HG03439 (cell line): ENCODE data around the gene CMC4.
A peak's percentile ranks its signal among the peaks of the same experiment; 100 is the strongest.

ENCODE experiments used
- ATAC-seq: cut with Tn5 transposase; IDR thresholded peaks from one replicate; pipeline ENCODE4 v1.9.1; 2021; ENCODE audit warnings: mild to moderate bottlenecking, moderate library complexity; ENCODE audit not compliant: unreplicated experiment

CMC4 gene

DNA sequence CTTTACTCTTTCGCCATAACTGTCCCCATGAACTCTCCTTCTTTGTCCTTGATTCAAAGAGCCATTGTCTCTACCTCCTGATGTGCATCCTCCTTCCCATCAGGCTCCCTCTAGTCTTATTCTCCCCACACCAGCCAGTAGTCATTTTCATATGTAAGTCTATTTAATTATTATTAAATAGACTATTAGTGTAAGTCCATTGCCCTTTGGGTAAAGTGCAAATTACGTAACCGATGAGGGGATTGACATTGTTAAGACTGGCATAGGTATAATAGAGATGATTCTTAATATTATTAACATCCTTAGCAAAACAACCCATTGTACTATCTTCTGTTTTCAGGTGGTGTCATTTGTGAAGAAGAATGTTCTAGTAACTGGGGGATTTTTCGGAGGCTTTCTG, 16.7 kb downstream of the CMC4 start:
- no peak for ATAC-seq

DNA sequence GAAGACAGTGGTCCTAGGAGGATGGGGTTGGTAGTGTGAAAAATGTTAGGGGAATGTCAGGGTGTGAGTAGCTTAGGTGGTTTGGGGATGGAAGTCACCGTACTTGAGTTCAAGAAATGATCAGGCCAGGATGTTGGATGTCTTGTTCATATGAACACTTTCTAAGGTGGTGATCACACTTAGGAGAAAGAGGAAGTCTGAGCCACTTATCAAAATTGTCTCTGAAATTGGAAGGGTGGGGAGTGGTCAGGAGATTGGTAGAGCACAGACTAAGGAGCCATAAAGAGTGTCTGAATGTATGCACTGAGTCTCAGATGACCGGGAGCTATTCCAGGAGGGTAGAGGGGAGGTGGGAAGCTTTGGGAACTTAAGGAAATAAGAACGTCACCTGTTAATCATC, 17.3 kb downstream of the CMC4 start:
- ATAC-seq, result no peak

DNA sequence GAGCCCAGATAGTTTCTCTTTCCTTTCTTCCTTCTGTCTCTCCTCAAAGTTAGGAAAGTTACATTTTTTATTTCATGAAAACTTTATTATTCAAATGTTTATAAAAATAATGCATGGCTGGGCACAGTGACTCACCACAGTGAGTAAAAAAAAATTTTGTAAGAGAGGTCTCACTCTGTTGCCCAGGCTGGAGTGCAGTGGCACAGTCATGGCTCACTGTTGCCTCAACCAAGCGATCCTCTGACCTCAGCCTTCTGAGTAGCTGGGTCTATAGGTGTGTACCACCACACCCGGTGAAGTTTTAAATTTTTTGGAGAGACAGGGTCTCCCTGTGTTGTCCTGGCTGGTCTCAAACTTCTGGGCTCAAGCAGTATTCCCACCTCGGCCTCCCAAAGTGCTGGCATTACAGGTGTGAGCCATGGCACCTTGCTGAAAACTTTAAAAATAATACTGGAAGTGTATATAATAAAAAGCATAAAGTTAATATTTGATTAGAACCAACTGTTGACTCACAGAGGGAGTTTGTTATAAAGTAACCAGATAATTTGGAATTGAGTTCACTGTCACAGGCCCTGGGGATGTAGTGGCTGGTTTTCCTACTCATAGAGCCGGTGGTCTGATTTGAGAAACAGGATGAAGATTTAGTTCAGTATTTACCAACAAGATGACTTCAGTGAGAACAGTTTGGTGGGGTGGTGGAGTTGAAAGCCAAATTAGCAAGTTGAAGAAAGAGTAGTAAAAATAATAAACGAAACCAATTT, 18.0 kb downstream of the CMC4 start:
- no peak for ATAC-seq

DNA sequence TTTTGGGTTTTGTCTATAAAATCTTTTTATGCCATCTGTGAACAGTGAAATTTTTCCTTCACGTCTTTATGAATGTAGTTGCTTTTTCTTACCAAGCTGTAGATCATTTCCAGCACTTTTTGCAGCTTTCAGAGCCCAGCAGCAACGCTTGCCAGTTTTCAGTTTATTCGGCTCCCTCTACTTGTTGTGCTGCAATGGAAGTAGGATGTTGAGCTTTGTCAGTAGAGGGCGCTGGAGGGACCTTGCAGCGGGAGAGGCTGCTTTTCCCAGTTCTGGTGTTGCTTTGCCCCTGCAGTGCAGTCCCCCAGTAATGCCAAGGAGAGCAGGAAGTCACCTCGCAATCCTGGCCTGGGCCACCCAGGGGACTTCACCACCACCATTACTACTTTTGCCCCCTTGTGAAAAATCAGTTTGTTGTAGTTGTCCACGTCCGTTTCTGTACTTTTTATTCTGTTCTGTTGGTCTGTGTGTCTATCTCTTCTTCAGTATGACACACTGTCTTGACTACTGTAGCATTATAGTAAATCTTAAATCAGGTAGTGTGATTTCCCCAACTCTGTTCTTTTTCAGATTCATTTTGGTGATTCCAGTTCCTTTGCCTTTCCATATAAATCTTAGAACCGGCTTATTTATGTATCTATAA, 21.8 kb downstream of the CMC4 start:
- ATAC-seq, result no peak

DNA sequence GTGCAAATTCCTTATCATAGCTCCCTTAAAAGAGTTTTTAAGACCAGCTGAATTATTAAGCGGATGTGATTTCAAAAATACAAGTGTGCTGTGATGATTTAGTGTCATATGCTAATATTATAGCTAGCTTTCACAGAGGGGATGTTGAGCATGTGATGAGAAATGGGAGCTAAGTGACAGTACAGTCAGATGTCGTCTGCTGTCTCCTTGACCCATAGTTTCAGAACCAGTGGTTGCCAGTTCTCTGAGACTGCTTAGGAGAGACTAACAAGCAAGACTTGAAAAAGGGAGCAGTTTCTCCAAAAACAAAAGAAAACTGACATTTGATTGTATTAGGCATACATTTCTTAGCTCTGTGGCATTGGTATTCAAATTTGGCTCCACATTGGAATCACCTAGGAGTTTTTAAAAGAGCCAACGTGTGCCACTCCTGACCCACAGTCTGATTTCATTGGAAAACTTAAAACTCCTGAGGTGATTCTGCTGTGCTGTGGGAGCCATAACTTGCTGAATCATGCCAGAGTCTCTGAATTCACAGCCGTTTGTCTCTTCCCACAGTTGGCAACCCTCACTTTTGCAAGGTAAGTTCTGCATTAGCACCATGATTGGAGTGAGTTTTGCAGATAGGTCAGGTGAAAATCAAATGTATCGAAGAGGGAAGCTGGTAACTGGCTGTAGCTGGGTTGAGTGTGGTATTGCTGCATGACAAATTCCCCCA, 24.0 kb downstream of the CMC4 start:
- ATAC-seq, result no peak

DNA sequence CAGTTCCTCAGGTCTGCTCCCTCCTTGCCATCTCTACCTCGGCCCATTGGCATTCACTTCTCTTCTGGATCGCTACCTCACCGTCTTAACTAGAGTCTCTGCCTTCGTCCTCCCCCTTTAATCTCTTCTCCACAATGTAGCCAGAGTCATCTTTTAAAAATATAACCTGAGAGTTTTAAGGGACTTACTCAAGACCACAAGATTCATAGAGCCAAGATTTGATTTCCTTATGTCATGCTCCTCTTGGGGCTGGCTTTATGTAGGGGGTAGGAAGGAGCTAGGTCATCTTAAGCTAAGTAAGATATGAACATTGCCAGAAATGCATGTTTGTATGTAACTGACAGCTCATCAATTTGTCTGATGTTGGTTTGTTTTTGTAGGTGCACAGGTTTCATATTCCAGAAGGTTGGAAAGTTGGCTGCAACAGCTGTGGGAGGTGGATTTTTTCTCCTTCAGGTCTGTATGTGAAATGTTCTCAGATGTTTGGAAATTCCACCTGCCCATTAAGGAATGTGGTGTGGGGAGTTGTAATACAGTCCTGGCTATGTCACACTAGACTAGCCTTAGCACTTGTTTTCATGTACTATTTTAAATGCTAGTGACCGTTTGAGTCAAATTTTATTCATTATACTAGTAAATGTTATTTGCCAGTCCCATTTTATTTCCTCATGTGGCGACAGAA, 24.7 kb downstream of the CMC4 start:
- no peak for ATAC-seq

DNA sequence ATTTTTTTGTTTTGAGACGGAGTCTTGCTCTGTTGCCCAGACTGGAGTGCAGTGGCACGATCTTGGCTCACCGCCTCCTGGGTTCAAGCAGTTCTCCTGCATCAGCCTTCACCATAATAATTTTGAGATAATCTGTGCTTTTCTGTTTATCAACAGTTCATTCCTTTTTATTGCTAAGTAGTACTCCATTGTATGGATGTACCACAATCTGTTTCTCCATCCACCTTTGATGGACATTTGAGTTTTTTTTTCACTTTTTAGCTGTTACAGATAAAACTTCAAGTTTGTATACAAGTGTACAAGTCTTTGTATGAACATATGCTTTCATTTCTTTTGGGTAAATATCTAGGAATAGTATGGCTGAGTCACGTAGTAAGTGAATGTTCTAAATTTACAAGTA, 35.2 kb downstream of the CMC4 start:
- ATAC-seq, result no peak

DNA sequence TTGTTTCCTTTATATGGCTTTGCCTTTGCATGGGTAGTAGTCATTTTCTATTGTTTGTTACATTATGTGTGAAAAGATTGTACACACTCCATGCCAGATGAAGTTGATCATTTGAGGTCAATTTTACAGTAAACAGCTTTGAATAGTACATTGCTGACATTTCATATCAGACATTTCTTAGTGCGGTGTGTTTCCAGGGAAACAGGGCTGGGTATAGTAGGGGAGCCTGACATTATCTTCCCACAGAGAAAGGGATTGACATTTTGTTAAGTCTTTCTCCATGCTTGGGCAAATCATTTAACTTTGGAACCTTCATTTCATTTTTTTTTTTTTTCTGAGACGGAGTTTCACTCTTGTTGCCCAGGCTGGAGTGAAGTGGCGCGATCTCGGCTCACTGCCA, 39.3 kb downstream of the CMC4 start:
- no peak for ATAC-seq

DNA sequence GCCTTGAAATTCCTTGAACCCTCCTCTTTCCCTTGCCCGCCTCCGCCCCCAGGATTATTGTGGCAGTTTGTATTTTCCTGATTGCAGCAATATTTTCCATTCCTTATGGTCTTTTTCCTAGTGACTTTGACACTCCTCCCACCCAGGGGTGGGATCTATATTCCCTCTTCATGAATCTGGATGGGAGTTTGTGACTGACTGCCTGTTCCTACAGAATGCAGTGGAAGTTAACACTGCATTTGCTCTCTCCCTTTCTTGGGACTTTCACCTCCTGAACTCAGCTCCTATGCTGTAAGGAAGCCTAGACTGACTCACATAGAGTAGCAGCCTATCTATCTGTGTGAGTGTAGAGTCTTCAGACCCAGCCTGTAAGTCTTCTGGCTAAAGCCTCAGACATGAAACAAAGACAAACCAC, 42.1 kb downstream of the CMC4 start:
- ATAC-seq, result no peak

DNA sequence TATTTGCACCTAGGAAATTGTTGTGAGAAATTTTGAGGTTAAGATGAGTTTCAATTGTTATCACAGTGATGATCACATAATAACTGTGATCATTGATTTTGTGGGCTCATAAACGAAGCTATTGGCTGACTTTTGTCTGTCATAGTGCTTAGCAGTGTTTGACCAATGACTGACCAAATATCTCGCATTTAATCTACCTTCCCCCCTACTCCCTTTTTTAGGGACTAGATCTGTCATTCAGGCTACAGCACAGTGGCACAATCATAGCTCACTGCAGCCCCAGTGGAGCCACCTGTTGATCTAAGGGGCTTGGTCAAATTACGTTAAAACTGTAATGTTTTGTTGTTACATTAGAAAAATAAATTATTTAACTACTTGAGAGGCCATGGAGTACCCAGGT, 42.8 kb downstream of the CMC4 start:
- ATAC-seq, result no peak

DNA sequence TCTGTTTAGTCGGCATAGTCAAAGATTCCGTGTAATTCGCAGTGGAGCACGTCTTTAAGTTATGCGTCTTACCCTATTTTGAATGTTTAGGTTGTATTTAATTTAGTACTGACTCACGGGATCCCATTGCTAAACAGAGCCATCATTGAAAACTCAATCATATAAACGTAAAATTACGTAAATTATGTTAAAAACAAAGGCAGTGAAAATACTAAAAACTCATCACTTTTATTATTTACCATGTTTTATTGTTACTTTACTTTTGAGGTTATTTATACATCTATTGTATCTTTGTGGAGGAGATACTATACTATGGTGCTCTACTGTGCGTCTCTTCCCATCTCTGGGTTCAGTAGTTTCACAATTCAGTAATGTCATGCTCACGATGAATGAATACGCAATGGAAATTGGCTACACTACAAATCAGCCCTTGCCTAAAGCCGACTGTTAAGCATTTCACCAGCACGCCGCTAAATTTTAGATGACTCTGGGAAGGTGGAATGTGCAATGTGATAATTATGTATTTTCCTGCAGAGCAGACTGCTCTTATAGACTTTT, 43.3 kb downstream of the CMC4 start:
- no peak for ATAC-seq

DNA sequence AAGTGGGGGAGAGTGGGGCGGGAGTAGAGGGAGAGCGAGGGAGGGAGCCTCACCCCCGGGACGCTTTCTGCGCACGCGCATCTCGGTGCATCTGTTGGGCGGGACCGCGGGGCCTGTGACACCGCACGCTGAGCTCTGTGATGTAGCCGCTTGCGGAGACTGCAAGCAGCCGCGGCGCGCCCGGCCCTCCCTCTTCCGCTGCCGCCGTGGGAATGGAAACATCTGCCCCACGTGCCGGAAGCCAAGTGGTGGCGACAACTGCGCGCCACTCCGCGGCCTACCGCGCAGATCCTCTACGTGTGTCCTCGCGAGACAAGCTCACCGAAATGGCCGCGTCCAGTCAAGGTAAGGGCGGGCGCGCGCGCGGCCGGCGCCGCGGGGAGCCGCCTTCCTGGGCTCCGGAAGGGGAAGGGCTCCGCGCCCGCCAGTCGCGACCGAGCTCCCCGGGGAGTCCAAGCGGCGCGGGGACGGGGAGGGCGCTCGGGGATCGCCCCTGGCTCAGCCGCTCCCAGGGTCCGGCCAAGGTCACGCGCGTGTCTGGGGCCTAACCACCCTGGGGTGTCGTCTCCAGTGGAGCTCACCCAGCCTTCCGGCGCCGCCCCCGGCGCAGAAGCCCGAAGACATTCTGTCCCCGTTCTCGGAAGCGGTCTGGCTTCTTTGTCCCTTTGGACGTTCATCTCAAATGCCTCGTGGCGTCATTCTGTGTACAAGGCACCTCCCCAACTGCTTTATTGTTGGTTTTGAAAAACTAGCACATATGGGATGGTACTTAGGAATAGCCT, 44.0 kb downstream of the CMC4 start, which contains the start of gene FUNDC2:
FUNDC2 (plus strand) TSS at position 118 of the 782 bp plus-strand sequence; CDS start at position 213, 95 bp downstream.
- ATAC-seq, result peak; percentile 92

DNA sequence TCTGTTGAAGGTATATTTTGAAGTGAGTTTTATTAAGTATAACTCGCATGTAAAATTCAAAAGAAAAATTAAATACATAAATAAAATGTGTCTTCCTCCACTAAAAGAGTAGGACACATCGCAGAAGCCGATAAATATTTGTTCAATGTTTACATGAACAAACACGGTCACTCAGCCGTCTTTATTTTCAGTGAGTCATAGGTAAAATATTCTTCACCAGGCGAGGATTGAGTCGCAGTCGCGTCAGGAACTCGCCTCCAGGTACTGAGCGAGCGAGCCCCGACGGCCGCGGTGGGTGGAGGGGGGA, 44.6 kb downstream of the CMC4 start:
- ATAC-seq, result no peak

DNA sequence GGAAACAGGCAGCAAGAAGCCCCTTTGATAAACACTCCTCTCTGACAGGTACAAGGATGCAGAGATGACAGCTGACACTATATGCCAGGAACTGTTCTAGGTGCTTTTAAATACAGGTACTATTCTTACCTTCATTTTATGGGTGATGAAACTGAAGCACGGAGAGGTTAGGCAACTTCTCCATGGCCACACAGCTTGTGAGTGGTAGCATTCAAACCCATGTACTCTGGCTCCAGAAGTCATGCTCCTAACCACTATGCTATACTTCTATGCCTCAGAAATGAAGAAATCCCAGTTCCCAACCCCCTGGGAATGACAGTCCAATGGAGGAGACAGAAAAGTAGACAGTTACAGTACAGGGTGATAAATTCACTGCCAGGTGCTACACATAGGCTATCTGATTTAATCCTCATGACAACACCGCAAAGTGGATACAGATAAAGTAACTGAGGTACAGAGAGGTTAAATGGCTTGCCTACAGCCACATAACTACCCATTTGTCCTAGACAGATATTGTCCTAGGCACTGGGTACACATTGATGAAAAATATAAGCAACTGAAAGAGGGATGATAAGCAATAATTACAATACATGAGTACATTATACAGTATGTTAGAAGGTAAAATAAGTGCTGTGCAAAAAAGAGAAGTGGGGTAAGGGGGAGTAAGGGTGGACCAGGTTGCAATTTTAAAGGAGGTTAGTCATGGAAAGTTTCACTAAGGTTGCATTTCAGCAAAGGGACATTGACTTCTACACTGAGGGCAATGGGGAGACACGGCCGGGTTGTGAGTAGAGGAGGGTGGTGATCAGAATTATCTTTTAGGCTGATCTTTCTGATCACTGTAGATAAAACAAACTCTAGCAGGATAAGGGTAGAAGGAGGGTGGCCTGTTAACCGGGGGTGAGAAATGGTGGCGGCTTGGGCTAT, 46.8 kb downstream of the CMC4 start:
- ATAC-seq, result no peak

DNA sequence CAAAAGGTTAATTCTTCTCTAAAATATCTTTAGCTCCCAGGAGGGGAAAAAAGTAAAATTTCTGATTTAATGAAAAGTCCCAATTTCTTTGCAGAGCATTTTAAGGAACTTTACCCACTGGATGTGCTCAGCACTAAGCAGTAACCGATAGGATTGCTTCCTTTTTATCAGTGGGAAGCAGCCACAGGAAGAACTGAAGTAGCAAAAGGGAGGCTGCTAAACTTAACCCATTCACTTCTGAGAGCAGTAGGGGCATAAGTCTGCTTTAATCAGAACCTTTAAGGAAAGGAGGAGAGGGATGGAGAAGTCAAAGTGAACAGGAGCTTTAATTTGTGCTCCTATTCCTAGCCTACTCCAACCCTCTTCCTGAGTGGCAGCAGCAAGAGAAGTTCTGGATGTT, 48.4 kb downstream of the CMC4 start, which contains the start of gene F8:
F8 (minus strand) TSS at position 139 of the 400 bp plus-strand sequence. CDS start 171 bp downstream, outside the sequence.
- ATAC-seq, result no peak

DNA sequence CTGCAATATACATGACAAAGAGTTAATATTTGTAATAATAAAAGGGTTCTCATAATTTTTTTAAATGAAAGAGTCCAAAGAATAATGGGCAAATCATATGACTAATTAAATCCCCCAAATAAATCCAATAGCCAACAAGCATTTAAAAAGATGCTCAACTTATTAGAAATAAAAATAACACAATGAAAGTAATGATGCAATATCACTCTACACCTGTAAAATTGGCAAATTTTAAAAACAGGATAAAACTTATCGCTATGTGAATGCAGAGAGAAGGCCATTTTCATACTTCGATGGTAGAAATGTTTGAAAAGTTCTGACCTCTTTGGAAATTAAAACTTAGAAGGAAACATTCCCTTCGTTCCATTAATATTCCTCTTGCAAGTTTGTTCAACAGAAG, 50.3 kb downstream of the CMC4 start:
- ATAC-seq, result no peak
